ENCODE data around the gene RAB44.

DNA sequence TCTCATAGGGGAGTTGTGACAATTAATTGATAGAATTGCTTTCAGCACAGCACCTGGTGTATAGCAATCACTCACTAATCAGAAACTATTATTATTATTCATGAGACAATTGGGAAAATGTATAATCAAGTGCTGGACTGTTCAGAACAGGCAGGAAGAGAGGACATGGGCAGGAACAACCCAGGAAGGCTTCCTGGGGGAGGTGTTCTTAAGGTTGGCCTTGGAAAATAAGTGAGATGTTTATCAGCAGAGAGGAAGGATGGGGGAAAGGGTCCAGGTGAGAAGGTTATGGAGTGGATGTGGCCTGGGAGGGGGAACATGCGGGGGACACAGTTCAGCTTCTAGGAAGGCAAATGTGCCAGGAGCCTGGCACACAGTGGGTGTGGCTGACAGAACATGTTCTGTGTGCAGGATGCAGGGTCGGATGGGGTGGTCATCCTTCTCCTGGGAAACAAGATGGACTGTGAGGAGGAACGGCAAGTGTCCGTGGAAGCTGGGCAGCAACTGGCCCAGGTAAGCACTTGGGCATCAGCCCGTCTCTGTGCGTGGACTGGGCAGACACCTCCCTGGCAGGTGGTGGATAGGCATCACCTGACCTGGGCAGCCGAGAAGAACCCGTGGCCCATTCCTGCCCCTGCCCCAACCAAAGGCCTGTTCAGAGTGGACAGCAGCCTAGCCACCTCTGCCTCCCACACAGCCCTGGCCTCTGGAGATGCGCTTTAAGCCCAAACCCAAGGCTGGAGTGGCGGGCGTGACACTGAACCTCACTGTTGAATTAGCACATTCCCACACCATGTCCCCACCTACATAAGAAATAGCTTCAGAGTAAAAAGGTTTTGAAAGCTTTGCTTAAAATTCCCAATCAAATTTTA, 30.9 kb downstream of the RAB44 start:
- no peak for TF ChIP-seq CTCF (conservative IDR thresholded peaks at IDR 0.05; ENCODE audit: low read depth, low read length)
- no peak for TF ChIP-seq MXI1 (IDR thresholded peaks at IDR 0.05; ENCODE audit: borderline replicate concordance, low read depth, low read length)
- TF ChIP-seq POLR2A (IDR thresholded peaks at IDR 0.05; ENCODE audit: low read depth, low read length): no peak
- TF ChIP-seq RCOR1 (IDR thresholded peaks at IDR 0.05; ENCODE audit: insufficient replicate concordance, low read length): no peak
- no peak for TF ChIP-seq CHD1 (IDR thresholded peaks at IDR 0.05; ENCODE audit: low read depth, low read length)
- TF ChIP-seq CEBPB (IDR thresholded peaks at IDR 0.05; ENCODE audit: low read depth, low read length): no peak
- no peak for TF ChIP-seq BHLHE40 (IDR thresholded peaks at IDR 0.05; ENCODE audit: low read depth, low read length)
- TF ChIP-seq SMC3 (IDR thresholded peaks at IDR 0.05; ENCODE audit: low read depth, low read length): no peak
- no peak for TF ChIP-seq USF2 (IDR thresholded peaks at IDR 0.05; ENCODE audit: low read depth, low read length)

Measured in IMR-90 (cell line).